Stimulated activated CD8-positive, alpha-beta memory T cell treated with anti-CD3 and anti-CD28 coated beads, Interleukin-12 subunit alpha, Interleukin-12 subunit beta, amount 100 ng/mL, for 1 hour (primary cell): ENCODE measurements around the gene NEDD9.

Experiments
- DNase-seq: peaks from one replicate; pipeline ENCODE4 v3.0.0-alpha.2; 2020; ENCODE audit warnings: low read depth

The NEDD9 gene

GRCh38 chr6:11174242-11174611 lies 58.2 kb downstream of the NEDD9 start:
- DNase-seq = no peak

- peak; percentile 71 for DNase-seq
These were observed 59.8 kb downstream of the NEDD9 start for GRCh38 chr6:11172501-11173327.

GRCh38 chr6:11171952-11172351 lies 60.5 kb downstream of the NEDD9 start:
- DNase-seq = no peak

- DNase-seq = no peak
These were observed 64.3 kb downstream of the NEDD9 start for GRCh38 chr6:11168091-11168635.

GRCh38 chr6:11166948-11167347 lies 65.5 kb downstream of the NEDD9 start:
- DNase-seq = no peak

GRCh38 chr6:11164717-11165646 lies 67.5 kb downstream of the NEDD9 start:
- DNase-seq = no peak

- no peak for DNase-seq
These were observed 68.5 kb downstream of the NEDD9 start for GRCh38 chr6:11163932-11164331.

GRCh38 chr6:11162262-11162661 lies 70.2 kb downstream of the NEDD9 start:
- no peak for DNase-seq

GRCh38 chr6:11161031-11161956 lies 71.2 kb downstream of the NEDD9 start:
- DNase-seq = no peak

GRCh38 chr6:11160199-11160598 lies 72.3 kb downstream of the NEDD9 start:
- no peak for DNase-seq

GRCh38 chr6:11155589-11155988 lies 76.9 kb downstream of the NEDD9 start:
- DNase-seq = no peak

- no peak for DNase-seq
These were observed 79.0 kb downstream of the NEDD9 start for GRCh38 chr6:11153447-11153846.

GRCh38 chr6:11152581-11152980 lies 79.9 kb downstream of the NEDD9 start:
- DNase-seq = no peak

GRCh38 chr6:11151488-11151887 lies 81.0 kb downstream of the NEDD9 start:
- DNase-seq = no peak

- no peak for DNase-seq
These were observed 82.9 kb downstream of the NEDD9 start for GRCh38 chr6:11149551-11149950.

GRCh38 chr6:11146117-11146826 lies 86.2 kb downstream of the NEDD9 start:
- DNase-seq = no peak

- DNase-seq = peak; percentile 51
These were observed 88.0 kb downstream of the NEDD9 start for GRCh38 chr6:11144393-11144851.

- no peak for DNase-seq
These were observed 88.8 kb downstream of the NEDD9 start for GRCh38 chr6:11143394-11144371.

GRCh38 chr6:11142296-11143027 lies 90.0 kb downstream of the NEDD9 start:
- DNase-seq = no peak
